Adrenal gland (tissue), 5 donors: ENCODE data around the gene COPS6.

ENCODE experiments used
- CTCF ChIP-seq, 6 experiments: fragments of 450-650 bp in 4 of 6; fragments of 200-600 bp in 2 of 6; sonication (generic) in 1 of 6; IDR thresholded peaks; 1 replicate in 5 of 6; 2 replicates in 1 of 6; pipeline versions ENCODE4 v1.5.1 to v1.8.0; 2016 to 2021; ENCODE audit warnings: antibody characterized with exemption in 6 of 6, mild to moderate bottlenecking in 2 of 6, moderate library complexity in 1 of 6
- POLR2A ChIP-seq, 2 donors: fragments of 450-650 bp; IDR thresholded peaks; one replicate each; pipeline ENCODE4 v1.6.1; 2017; ENCODE audit warnings: antibody characterized with exemption in 2 of 2, mild to moderate bottlenecking in 2 of 2, moderate library complexity in 1 of 2
- donor health status: DM: no; HTN: no; CAD: no.

GRCh38 chr7:100119072-100119969 is 30.6 kb downstream of the COPS6 start, which contains the start of the genes CNPY4 and TAF6:
- TF ChIP-seq POLR2A (IDR thresholded peaks at IDR 0.05) (peak; percentile 52 to 77), CTCF (IDR thresholded peaks at IDR 0.05) (peak in 2 of 6 experiments; percentile 10 to 13)
